HG03064 (cell line): ENCODE measurements around the gene DYNLT1.
"Not testable (repeated sequence)": the region's sequence is repeated elsewhere in the genome, so short reads cannot be mapped to it uniquely, and the experiment has no call there.

Source experiments
- ATAC-seq: cut with Tn5 transposase; IDR thresholded peaks from one replicate; pipeline ENCODE4 v1.9.1; 2021; ENCODE audit warnings: low read depth; ENCODE audit not compliant: unreplicated experiment

The DYNLT1 gene

GRCh38 chr6:158665332-158665731 is 20.8 kb upstream of the DYNLT1 start:
- no peak for ATAC-seq

DNA sequence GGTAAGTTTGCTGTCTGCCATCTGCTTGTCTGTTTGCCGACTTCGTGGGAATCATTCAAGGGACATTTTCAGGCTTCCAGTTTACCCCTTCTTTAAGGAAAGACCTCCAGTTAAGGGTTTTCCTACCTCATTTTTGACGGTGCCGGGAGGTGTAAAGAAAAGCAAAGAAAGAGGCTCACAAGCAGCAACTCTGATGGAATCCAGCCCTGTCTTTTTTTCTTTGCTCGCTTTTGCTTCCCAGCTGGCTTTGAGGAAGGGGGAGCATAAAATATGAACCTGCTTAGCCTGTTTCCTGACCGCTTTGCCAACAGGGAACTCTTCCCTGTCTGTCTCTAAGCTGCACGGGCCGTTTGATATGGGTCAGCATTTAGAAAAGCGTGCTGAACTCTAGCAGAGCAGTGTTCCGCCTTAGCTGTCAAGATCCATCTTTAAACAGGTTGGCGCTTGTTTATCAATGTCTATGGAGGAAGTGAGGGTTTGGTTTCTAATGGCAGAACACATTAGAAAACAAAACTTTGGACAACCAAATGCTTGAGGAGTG is 19.2 kb upstream of the DYNLT1 start:
- ATAC-seq: no peak

DNA sequence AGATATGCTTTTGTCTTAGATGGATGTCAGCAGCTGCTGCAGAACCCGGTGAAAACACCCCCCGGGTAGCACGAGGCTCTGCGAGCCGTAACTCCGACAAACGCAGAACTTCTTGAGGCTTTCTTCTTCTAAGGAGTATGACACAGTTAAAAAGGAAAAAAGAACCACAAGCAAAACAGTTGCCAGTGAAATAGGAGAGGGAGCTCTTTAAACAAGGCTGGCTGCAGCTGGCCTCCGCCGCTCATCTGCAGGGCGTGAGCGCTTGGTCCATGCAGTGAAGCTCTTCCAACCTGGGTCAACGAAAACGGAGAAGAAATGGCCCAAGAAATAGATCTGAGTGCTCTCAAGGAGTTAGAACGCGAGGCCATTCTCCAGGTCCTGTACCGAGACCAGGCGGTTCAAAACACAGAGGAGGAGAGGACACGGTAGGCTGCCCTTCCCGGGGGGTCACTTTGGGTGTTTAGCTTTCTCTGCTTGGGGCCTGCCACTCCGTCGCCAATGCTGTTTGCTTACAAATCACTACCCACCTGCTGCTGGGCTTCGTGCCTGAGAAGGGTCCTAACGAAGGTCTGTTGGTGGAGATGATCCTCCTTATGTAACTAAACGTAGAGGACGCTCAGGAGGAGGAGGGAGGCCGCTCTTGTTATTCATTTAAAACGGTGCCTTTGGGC is 18.5 kb upstream of the DYNLT1 start:
- ATAC-seq: no peak

GRCh38 chr6:158662607-158662953 is 18.0 kb upstream of the DYNLT1 start:
- no peak for ATAC-seq

DNA sequence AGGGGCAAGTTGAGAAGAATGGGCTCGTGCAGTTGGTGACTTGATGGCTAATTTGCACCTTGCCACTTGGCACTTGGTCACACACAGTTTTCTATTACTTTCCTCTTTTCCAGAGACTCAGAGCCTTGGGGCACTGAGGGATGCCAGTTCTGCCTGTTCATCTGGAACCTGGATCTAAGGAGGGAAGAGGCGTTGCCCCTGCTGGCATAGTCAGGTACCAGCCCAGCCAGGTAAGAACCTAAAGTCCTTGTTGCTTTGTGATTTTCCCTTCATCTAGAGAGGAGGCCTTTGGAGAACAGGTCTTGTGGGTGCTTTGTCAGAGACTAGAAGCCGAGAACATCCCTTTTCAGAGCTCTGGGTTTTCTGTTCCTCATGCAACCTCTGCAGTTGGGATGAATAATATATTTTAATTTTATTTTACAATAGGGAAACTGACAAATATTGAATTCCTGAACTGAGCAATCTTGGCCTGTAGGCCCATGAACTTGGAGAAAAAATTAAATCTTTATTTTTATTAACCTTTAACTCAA is 16.7 kb upstream of the DYNLT1 start:
- ATAC-seq: no peak

DNA sequence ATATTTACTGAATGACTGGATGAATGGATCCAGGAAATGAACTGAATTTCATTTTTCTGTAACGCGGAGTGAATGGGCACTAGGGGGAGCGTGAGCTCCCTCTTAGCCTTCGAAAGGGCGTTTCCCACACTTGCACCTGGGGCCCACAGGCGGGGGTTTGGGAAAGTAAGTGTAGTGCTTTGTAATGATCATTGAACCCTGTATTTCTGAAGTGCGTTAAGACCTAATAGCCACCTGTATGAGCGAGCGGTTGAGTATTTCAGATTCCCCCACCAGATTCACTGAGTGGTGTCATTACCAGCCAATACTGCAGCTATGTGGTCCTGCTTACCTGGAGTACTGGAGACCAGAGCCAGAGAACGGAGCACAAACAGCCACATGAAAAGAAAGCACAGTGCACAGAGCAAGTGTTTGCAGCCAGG is 15.8 kb upstream of the DYNLT1 start:
- ATAC-seq: no peak

DNA sequence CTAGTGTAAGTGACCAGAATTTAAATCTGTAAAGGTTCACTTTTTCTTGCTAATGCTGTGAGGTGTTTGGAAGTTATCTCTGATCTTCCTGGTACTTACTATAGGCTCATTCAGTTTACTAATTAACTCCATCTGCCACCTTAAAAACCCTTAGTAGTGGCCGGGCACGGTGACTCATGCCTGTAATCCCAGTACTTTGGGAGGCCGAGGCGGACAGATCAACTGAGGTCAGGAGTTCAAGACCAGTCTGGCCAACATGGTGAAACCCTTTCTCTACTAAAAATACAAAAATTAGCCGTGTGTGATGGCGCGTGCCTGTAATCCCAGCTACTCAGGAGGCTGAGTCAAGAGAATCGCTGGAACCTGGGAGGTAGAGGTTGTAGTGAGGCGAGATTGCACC is 12.4 kb upstream of the DYNLT1 start:
- not testable (repeated sequence) for ATAC-seq

GRCh38 chr6:158655569-158656450 is 11.3 kb upstream of the DYNLT1 start:
- no peak for ATAC-seq

GRCh38 chr6:158654960-158655489 is 10.5 kb upstream of the DYNLT1 start:
- ATAC-seq: no peak

- ATAC-seq: no peak
Observed at GRCh38 chr6:158654498-158654897, 10.0 kb upstream of the DYNLT1 start.

- peak; percentile 54 for ATAC-seq
Observed at GRCh38 chr6:158653577-158654354, 9.2 kb upstream of the DYNLT1 start.

GRCh38 chr6:158651981-158652737 is 7.6 kb upstream of the DYNLT1 start:
- ATAC-seq: not testable (repeated sequence)

DNA sequence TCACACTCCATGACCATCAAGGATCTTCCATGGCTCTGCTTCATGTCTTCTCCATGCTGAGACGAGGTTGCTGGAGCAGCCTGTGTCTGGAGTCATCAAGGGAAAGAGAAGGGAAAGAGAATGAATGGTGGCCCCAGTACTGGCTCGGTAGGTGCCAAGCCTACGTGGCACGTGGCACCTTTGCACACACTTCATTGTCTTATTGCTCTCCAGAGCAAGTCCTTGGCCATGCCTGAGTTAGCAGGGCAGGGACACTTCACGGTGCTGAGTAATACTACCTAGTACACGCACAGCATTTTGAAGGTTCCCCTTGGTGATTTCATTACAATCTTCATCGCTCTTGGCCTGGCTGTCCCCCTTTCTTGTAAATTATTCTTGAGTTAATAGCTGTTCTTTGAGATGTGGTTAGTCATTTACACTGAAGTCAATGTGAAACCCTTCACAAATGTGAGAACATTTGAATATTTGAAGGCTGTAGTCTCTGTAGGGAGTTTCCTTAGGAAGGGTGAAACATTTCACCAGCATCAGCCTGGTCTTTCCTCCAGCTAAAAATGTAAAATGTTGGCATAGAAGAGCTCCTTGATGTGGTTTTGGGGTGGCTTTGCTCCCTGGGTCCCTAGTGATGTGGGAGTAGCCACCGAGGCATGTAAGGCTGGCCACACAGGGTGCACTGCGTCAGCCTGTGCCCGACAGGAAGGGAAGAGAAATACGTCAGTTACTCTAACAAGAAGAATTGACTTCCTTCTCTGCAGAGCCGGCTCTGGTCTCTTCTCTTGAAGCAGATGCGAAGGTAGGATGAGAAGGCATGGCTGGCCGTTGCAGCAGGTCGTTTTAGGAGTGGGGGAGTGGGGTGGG is 5.0 kb upstream of the DYNLT1 start, which contains the start of gene SYTL3:
SYTL3 (plus strand) TSS at position 766 of the 855 bp plus-strand sequence. CDS start 13,215 bp downstream, outside the sequence.
- peak; percentile 36 for ATAC-seq

- ATAC-seq: peak; percentile 21
Observed at GRCh38 chr6:158648682-158649131, 4.2 kb upstream of the DYNLT1 start.

GRCh38 chr6:158647501-158647900 is 3.0 kb upstream of the DYNLT1 start:
- no peak for ATAC-seq

DNA sequence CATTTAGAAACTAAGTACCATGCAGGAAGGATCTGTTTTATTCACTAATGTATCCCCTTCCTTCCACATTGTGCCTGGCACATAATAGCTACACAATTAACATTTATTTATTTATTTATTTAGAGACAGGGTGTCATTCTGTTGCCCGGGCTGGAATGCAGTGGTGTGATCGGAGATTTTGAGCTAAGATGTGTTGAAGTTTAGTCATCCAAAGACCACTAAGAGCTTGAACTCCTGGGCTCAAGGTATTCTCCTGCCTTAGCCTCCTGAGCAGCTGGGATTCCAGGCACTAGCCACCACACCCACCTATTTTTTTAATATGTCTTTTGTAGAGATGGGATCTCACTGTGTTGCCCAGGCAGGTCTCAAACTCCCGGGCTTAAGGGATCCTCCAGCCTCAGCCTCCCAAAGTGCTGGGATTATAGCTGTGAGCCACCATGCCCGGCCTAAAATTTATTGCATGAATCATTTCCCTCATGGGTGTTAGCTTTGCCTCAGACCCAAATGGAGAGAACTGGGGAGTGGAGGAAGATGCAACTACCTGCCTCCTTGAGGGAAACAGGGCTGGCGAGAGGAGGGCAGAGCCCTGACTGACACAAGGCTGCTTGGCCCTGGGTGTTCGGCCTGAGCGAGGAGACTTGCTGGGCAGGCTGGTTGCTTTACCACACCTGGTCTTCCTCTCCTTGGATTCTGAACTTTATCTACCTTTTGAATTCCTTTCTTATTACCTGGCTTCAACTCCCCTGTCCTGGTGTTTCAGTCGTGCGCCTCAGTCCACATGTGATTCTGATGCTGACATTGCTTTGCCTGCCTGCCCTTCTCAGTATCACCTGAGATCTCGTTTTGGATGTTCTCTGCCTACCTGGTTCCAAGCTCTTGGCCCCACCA is 1.7 kb upstream of the DYNLT1 start:
- ATAC-seq: no peak
